K562 (cell line): ENCODE measurements around the gene CCDC88C. TPM values are rescaled to one million over a fixed set of nuclear protein-coding genes. Genes with fewer than 3 reads are reported as not detected.
A peak's percentile ranks its signal among the peaks of the same experiment; 100 is the strongest.

Source experiments
- GATAD2B ChIP-seq: fragments of 450-650 bp; IDR thresholded peaks from 2 replicates; pipeline ENCODE4 v1.6.1; 2017; ENCODE audit warnings: mild to moderate bottlenecking, borderline replicate concordance
- HNRNPL ChIP-seq: fragments of 200-400 bp; formaldehyde crosslinking; IDR thresholded peaks from 2 replicates; pipeline ENCODE4 v1.6.1; 2017; ENCODE audit warnings: low read depth, mild to moderate bottlenecking, low read length
- MAZ ChIP-seq, 2 experiments: fragments of 450-650 bp in 1 of 2; sonication (generic) in 1 of 2; formaldehyde crosslinking; IDR thresholded peaks in 1 of 2; conservative IDR thresholded peaks in 1 of 2; 2 replicates each; pipeline versions ENCODE4 v1.4.0 to v1.5.0; 2020; ENCODE audit warnings: mild to moderate bottlenecking in 1 of 2, missing genetic modification reagents in 1 of 2
- MCM5 ChIP-seq: fragments of 450-650 bp; IDR thresholded peaks from 2 replicates; pipeline ENCODE4 v1.6.1; 2016; ENCODE audit warnings: low read depth
- MEF2D ChIP-seq: conservative IDR thresholded peaks from 2 replicates; pipeline ENCODE4 v1.6.1; 2016; ENCODE audit warnings: low read depth, missing genetic modification characterization, missing compliant biosample characterization
- TBP ChIP-seq: optimal IDR thresholded peaks from 2 replicates; pipeline ENCODE3; 2011; ENCODE audit warnings: low read depth, low read length, improper control_type of control experiment
- ZNF174 ChIP-seq: fragments of 250-450 bp; sonication (Bioruptor Pico); IDR thresholded peaks from 2 replicates; pipeline ENCODE4 v1.4.0; 2020; ENCODE audit warnings: mild to moderate bottlenecking
- ZNF175 ChIP-seq: fragments of 200-800 bp; sonication (Bioruptor generic); IDR thresholded peaks from 2 replicates; pipeline ENCODE4 v1.6.1; 2016; ENCODE audit warnings: low read depth, mild to moderate bottlenecking, missing genetic modification characterization, missing compliant biosample characterization
- polyA plus RNA-seq, 8 experiments: library from polyadenylated mRNA; depleted of rRNA in 4 of 8; stranded (reverse) in 5 of 8; unstranded in 3 of 8; fragments of >200 nt; fragmentation: Nextera tagmentation in 2 of 8; fragmentation: Illumina TruSeq in 1 of 8; extraction: Ambion mirVana in 2 of 8; extraction: Trizol in 1 of 8; gene quantifications; 2 replicates each; pipeline versions ENCODE4 v1.2.1 to v1.2.3, GENCODE V29; 2011 to 2014; ENCODE audit warnings: inconsistent platforms in 1 of 8, missing spikeins in 1 of 8
- total RNA-seq, 7 experiments: library from RNA; depleted of rRNA in 6 of 7; stranded (reverse); fragments of >200 nt in 6 of 7; fragmentation: Illumina TruSeq in 2 of 7; extraction: Trizol in 2 of 7; gene quantifications; 2 replicates each; pipeline versions ENCODE4 v1.2.1 to v1.2.3, GENCODE V29; 2011 to 2021; ENCODE audit warnings: low replicate concordance in 1 of 7
- TF ChIP-seq, protein P1 (sequence below), 2 experiments: fragments of 450-650 bp; formaldehyde crosslinking in 1 of 2; IDR thresholded peaks; 2 replicates each; pipeline versions ENCODE4 v1.4.0 to v1.6.1; 2014 to 2020; ENCODE audit warnings: mild to moderate bottlenecking in 2 of 2, borderline replicate concordance in 1 of 2, low read depth in 1 of 2
- TF ChIP-seq, protein P2 (sequence below): fragments of 450-650 bp; IDR thresholded peaks from 2 replicates; pipeline ENCODE4 v1.6.1; 2016; ENCODE audit warnings: low read depth

The CCDC88C gene
- total and polyA plus RNA-seq, 9 of the 15 experiments (the other 6 are each of a cell fraction or from before 2014, with no cell fraction given) = 0.62 to 22.5 (median 10.7) TPM

DNA sequence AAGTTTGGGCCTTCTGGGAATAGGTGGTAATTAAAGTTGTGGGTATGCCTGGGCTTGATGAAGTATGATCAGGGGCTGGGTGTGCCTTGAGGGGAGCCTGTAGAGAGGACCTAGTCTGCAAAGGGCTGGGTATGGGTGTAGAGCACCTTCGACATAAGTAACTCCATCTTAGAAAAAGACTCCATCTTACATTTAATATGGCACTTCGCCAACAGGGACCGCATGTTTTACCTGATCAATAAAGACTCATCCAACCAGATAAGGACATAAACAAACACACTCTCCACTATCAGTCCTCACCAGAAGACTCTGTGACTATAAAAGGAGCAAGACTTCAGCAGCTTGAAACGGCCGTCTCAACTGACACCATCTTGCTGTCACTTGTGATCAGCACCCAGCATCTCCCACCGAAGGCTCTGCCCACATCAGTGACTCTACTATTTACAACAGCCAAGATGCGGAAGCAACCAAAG, 149.6 kb downstream of the CCDC88C start (continued):
- TF ChIP-seq, protein P1, sequence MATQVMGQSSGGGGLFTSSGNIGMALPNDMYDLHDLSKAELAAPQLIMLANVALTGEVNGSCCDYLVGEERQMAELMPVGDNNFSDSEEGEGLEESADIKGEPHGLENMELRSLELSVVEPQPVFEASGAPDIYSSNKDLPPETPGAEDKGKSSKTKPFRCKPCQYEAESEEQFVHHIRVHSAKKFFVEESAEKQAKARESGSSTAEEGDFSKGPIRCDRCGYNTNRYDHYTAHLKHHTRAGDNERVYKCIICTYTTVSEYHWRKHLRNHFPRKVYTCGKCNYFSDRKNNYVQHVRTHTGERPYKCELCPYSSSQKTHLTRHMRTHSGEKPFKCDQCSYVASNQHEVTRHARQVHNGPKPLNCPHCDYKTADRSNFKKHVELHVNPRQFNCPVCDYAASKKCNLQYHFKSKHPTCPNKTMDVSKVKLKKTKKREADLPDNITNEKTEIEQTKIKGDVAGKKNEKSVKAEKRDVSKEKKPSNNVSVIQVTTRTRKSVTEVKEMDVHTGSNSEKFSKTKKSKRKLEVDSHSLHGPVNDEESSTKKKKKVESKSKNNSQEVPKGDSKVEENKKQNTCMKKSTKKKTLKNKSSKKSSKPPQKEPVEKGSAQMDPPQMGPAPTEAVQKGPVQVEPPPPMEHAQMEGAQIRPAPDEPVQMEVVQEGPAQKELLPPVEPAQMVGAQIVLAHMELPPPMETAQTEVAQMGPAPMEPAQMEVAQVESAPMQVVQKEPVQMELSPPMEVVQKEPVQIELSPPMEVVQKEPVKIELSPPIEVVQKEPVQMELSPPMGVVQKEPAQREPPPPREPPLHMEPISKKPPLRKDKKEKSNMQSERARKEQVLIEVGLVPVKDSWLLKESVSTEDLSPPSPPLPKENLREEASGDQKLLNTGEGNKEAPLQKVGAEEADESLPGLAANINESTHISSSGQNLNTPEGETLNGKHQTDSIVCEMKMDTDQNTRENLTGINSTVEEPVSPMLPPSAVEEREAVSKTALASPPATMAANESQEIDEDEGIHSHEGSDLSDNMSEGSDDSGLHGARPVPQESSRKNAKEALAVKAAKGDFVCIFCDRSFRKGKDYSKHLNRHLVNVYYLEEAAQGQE (IDR thresholded peaks at IDR 0.05; ENCODE audit: borderline replicate concordance) = no peak
- TF ChIP-seq, protein P1 (CRISPR knock-in tag; IDR thresholded peaks at IDR 0.05; ENCODE audit: low read depth) = peak; percentile 78; the same call in 1 of the 2 replicates
- TF ChIP-seq, protein P2, sequence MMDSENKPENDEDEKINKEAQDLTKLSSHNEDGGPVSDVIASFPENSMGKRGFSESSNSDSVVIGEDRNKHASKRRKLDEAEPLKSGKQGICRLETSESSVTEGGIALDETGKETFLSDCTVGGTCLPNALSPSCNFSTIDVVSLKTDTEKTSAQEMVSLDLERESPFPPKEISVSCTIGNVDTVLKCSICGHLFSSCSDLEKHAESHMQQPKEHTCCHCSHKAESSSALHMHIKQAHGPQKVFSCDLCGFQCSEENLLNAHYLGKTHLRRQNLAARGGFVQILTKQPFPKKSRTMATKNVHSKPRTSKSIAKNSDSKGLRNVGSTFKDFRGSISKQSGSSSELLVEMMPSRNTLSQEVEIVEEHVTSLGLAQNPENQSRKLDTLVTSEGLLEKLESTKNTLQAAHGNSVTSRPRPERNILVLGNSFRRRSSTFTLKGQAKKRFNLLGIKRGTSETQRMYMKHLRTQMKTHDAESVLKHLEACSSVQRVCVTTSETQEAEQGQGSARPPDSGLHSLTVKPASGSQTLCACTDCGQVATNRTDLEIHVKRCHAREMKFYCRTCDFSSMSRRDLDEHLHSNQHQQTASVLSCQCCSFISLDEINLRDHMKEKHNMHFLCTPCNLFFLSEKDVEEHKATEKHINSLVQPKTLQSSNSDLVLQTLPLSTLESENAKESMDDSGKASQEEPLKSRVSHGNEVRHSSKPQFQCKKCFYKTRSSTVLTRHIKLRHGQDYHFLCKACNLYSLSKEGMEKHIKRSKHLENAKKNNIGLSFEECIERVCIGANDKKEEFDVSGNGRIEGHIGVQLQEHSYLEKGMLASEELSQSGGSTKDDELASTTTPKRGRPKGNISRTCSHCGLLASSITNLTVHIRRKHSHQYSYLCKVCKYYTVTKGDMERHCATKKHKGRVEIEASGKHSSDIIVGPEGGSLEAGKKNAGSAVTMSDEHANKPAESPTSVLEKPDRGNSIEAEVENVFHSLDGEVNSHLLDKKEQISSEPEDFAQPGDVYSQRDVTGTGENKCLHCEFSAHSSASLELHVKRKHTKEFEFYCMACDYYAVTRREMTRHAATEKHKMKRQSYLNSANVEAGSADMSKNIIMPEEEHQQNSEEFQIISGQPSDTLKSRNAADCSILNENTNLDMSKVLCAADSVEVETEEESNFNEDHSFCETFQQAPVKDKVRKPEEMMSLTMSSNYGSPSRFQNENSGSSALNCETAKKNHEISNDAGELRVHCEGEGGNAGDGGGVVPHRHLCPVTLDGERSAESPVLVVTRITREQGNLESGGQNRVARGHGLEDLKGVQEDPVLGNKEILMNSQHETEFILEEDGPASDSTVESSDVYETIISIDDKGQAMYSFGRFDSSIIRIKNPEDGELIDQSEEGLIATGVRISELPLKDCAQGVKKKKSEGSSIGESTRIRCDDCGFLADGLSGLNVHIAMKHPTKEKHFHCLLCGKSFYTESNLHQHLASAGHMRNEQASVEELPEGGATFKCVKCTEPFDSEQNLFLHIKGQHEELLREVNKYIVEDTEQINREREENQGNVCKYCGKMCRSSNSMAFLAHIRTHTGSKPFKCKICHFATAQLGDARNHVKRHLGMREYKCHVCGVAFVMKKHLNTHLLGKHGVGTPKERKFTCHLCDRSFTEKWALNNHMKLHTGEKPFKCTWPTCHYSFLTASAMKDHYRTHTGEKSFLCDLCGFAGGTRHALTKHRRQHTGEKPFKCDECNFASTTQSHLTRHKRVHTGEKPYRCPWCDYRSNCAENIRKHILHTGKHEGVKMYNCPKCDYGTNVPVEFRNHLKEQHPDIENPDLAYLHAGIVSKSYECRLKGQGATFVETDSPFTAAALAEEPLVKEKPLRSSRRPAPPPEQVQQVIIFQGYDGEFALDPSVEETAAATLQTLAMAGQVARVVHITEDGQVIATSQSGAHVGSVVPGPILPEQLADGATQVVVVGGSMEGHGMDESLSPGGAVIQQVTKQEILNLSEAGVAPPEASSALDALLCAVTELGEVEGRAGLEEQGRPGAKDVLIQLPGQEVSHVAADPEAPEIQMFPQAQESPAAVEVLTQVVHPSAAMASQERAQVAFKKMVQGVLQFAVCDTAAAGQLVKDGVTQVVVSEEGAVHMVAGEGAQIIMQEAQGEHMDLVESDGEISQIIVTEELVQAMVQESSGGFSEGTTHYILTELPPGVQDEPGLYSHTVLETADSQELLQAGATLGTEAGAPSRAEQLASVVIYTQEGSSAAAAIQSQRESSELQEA = no peak
- TF ChIP-seq TBP (peak; percentile 44), MEF2D (peak; percentile 97), HNRNPL (no peak), ZNF175 (CRISPR knock-in tag) (peak; percentile 99), MAZ (CRISPR knock-in tag; conservative IDR thresholded peaks at IDR 0.05 in 1 of 2, IDR thresholded peaks at IDR 0.05 in 1 of 2) (peak; percentile 56 to 98; a peak in 3 of 4 replicates), MCM5 (no peak), GATAD2B (peak; percentile 64; the same call in 1 of the 2 replicates), ZNF174 (CRISPR knock-in tag) (0 out of 2 replicates have a peak, but pooled peaks have one; percentile 60)
